ENCODE results near the gene NAIF1.
"Not testable (repeated sequence)": the region's sequence is repeated elsewhere in the genome, so short reads cannot be mapped to it uniquely, and the experiment has no call there.

Gene NAIF1

DNA sequence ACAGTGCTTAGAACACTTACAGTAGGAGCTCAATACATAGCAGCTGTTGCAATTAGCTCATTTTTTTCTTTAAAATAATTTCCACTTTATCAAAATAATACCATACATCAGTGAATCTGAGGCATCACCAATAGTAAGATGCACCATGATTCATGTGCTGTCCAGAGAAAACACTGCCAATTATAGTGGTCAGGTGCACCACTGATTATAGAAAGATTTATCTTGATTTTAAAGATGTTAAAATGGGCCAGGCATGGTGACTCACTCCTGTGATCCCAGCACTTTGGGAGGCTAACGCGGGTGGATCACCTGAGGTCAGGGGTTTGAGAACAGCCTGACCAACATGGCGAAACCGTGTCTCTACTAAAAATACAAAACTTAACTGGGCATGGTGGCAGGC, 39.4 kb downstream of the NAIF1 start:
- DNase-seq (ENCODE audit: low read depth, low spot score), result no peak

DNA sequence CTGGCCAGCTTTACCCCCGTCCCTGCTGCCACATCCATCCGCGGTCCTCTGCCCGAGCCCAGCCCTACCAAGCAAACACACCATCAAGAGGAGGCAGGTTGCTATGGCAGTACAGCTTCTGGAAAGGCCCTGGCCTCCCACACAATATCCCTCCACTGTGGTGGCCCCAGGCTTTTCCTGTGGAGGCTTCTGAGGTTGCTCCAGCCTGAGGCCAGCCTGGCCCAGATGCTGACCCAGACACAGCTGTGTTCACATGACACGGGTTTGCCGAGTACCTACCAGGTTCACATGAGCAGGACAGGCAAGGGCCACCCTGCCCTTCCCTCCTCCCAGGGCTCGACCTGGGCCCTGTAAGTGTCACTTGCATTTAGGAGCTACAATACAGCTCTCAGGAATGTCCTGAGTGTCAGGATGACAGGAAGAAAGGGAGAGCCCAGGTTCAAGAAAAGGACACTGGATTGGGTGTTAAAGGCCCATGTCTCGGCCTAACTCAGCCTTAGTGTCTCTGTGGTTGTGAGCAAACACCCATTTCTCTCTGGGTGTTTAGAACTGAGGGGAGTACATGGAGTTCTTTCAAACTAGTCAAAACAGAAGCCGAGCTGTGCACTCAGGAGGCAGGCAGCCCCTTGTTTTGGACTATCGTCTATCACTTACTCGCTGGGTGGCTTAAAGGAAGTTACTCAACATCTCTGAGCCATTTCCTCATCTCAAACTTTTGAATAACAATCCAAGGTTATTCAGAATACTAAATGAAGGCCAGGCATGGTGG, 40.2 kb downstream of the NAIF1 start:
- DNase-seq (ENCODE audit: low read depth, low spot score), result no peak

DNA sequence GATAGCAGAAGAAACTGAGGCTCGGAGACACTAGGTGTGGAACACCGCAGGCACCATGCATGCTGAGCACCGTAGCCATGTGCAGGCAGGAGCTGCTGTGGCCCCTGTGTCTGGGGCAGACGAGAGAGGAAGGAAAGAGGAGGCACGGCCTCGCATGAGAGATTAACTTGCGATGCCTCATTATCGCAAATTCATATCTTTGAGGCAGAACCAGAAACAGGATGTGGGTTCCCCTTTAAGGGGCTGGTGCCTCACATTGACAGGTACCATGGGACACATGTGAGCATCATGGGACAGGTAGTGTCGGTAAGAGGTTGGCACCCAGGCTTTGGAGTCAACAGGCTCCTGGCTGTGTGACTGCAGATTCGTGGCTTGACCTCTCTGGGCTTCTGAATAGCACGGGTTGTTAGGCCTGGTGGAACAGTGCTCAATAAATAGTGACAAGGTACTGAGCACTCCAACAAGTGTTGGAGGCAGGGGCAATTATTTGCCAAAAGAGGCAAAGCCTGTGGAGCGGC, 40.8 kb downstream of the NAIF1 start:
- no peak for DNase-seq (ENCODE audit: low read depth, low spot score)

DNA sequence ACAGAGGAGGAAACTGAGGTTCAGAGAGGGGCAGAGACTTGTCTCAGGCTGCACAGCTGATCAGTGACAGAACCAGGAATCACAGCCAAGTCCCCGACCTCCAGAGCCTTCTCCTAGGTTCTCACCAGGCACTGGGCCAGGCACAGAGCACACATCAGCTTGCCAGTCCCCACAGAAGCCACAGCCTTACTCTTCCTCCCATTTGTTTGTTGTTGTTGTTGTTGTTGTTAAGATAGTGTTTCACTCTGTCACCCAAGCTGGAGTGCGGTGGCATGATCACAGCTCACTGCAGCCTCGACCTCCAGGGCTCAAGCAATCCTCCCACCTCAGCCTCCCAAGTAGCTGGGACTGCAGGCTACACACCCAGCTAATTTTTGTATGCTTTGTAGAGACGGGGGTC, 41.4 kb downstream of the NAIF1 start:
- no peak for DNase-seq (ENCODE audit: low read depth, low spot score)

DNA sequence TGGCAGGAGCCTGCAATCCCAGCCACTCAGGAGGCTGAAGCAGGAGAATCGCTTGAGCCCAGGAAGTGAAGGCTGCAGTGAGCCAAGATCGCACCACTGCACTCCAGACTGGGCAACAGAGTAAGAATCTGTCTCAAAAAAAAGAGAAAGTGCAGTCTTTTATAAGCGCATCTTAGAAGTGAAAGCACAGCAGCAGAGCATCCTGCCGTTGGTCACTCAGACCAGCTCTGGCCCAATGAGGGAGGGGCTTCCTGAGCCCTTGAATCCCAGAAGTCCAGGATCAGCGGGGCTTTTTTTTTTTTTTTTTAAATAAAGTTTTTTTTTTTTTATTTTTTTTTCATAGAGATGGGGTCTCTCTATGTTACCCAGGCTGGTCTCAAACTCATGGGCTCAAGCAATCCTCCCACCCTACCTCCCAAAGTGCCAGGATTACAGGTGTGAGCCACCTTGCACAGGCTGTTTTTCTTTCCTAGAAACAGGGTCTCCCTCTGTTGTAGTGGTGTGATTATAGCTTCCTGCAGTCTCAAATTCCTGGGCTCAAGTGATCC, 42.3 kb downstream of the NAIF1 start:
- no peak for DNase-seq (ENCODE audit: low read depth, low spot score)

DNA sequence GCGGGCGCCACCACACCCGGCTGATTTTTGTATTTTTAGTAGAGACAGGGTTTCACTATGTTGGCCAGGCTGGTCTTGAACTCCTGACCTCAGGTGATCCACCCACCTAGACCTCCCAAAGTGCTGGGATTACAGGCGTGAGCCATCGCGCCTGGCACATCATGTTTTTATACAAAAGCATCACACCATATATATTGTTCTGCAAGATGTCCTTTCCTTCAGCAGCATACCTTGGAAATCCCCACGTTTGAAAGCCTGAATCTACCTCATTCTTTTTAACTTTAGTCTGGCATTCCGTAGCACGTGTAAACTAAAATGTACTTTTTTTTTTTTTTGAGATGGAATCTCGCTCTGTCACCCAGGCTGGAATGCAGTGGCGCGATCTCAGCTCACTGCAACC, 43.4 kb downstream of the NAIF1 start:
- not testable (repeated sequence) for DNase-seq (ENCODE audit: low read depth, low spot score)

DNA sequence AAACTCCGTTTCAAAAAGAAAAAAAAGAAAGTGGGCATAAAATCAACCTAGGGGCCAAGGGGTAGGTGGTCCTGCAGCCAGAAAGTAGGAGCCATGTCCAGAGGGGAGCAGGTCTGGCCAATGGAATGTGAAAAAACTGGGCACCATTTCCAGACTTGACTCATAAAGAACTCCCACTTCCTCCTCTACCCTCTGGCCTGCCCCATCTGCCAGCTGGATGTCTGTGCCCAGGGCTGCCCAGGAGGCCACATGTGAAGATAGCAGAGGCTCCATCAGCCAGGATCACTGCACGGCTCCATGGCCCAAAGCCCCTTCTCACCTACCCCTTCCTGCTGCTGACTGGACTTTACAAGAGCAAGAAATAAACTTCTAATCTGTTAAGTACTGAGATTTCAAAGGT, 44.2 kb downstream of the NAIF1 start:
- DNase-seq (ENCODE audit: low read depth, low spot score), result no peak

DNA sequence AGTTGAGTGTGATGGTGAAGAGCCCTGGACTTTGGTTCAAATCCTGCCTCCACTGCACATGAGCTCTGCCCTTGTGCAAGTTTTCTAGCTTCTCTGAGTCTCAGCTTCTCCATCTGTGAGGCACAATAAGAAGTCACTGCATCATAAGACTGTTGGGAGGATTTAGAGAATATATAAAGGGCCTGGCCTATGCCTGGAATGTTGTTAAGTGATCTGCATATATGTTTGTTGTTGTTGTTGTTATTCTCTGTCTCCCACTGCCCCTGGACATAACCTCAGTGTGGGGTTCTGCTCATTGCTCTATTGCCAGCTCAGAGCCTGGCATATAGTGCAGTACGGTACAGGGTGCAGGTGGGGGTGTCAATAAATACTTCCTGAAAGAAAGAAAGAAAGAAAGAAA, 46.0 kb downstream of the NAIF1 start:
- DNase-seq (ENCODE audit: low read depth, low spot score), result no peak

DNA sequence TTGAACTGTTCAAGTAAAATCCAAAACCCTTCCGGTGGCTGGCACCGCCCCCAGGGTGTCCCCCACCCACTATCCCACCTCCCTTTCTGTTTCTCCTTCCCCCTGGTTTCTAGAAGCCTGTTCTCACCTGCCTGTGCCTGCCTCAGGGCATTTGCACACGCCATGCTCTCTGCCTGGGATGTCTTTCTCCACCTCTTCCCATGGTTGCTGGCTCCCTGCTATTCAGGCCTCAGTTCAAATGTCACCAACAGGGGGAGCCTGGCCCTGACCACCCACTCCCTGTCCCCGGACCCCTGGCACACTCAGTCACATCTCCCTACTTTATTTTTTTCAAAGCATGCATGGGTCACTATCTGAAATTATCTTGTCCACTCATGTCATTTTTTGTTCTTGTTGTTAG, 46.4 kb downstream of the NAIF1 start:
- DNase-seq (ENCODE audit: low read depth, low spot score), result no peak

DNA sequence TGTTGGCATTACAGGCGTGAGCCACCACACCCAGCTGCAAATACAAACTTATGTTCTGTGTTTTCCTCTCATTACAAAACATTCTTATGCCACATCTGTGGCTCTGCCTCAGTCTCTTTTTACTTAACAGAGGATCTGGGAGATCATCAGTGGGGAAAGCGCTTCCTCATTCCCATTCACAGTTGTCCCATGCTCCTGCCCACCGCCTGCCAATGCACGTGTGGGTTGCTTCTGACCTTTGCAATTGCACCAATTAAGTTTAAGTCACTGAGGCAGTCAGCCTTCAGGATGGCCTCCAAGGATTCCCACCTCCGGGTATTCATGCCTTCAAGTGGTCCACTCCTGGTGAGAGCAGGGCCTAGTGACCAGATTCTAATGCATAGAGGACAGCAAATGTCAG, 51.4 kb downstream of the NAIF1 start:
- no peak for DNase-seq (ENCODE audit: low read depth, low spot score)
